Activated T-cell treated with anti-CD3 and anti-CD28 coated beads, Interleukin-2, amount 50 U/mL, for 72 hours (primary cell): Measurements from ENCODE around the gene SULT1A4. TPM values are rescaled to one million over a fixed set of nuclear protein-coding genes. Genes with fewer than 3 reads are reported as not detected.
"Not testable (repeated sequence)": the region's sequence is repeated elsewhere in the genome, so short reads cannot be mapped to it uniquely, and the experiment has no call there.

ENCODE experiments used
- ATAC-seq, 2 donors: fragments of 150-1000 bp; cut with Tn5 transposase; replicated peaks in 1 of 2; 2 replicates each; pipeline ENCODE4 v1.10.0; 2021; ENCODE audit warnings: moderate library complexity in 2 of 2, mild to moderate bottlenecking in 1 of 2
- DNase-seq, 2 donors: peaks; one replicate each; pipeline ENCODE4 v3.0.0; 2021 to 2022; ENCODE audit warnings: mixed read lengths in 1 of 2
- H3K27ac Mint-ChIP-seq: one replicate; pipeline ENCODE4 v1.8.0; 2022; ENCODE audit warnings: mild to moderate bottlenecking, moderate library complexity, mixed read lengths
- H3K27me3 Mint-ChIP-seq: one replicate; pipeline ENCODE4 v1.8.0; 2022; ENCODE audit warnings: low read depth, mixed read lengths
- H3K36me3 Mint-ChIP-seq, 2 donors: one replicate each; pipeline ENCODE4 v1.8.0; 2022; ENCODE audit warnings: mixed read lengths in 2 of 2, mild to moderate bottlenecking in 1 of 2; ENCODE audit not compliant: insufficient read depth in 2 of 2
- H3K4me1 Mint-ChIP-seq: one replicate; pipeline ENCODE4 v1.8.0; 2022; ENCODE audit warnings: low read depth, mixed read lengths
- H3K4me3 Mint-ChIP-seq, 2 donors: one replicate each; pipeline ENCODE4 v1.8.0; 2022; ENCODE audit warnings: mild to moderate bottlenecking in 2 of 2, mixed read lengths in 2 of 2, moderate library complexity in 2 of 2
- H3K9me3 Mint-ChIP-seq, 2 donors: one replicate each; pipeline ENCODE4 v1.8.0; 2022; ENCODE audit warnings: mixed read lengths in 2 of 2
- total RNA-seq, 2 donors: library from RNA; stranded (reverse); gene quantifications; one replicate each; pipeline ENCODE4 v1.2.3, GENCODE V29; 2022

The SULT1A4 gene
- total RNA-seq = 1 to 10 TPM; 1.4 to 2.0 TPM

- not testable (repeated sequence) for H3K4me3 Mint-ChIP-seq, H3K36me3 Mint-ChIP-seq, H3K27ac Mint-ChIP-seq, ATAC-seq, H3K27me3 Mint-ChIP-seq, DNase-seq, H3K4me1 Mint-ChIP-seq, H3K9me3 Mint-ChIP-seq
Measured at GRCh38 chr16:29459706-29460646, at the start of gene SULT1A4. Gene SULT1A4, plus strand, starts transcription at chr16:29459913. Its CDS starts 1,473 bp downstream, at chr16:29461386.

- H3K27me3 Mint-ChIP-seq, H3K27ac Mint-ChIP-seq, H3K9me3 Mint-ChIP-seq, H3K4me1 Mint-ChIP-seq, DNase-seq, H3K4me3 Mint-ChIP-seq, H3K36me3 Mint-ChIP-seq, ATAC-seq: not testable (repeated sequence)
Measured at GRCh38 chr16:29423587-29423986, 36.1 kb upstream of the SULT1A4 start.

GRCh38 chr16:29425390-29425789 lies 34.3 kb upstream of the SULT1A4 start:
- not testable (repeated sequence) for H3K4me1 Mint-ChIP-seq, H3K27me3 Mint-ChIP-seq, DNase-seq, H3K27ac Mint-ChIP-seq, H3K4me3 Mint-ChIP-seq, ATAC-seq, H3K36me3 Mint-ChIP-seq, H3K9me3 Mint-ChIP-seq

- not testable (repeated sequence) for H3K36me3 Mint-ChIP-seq, H3K4me1 Mint-ChIP-seq, H3K9me3 Mint-ChIP-seq, H3K27me3 Mint-ChIP-seq, DNase-seq, H3K27ac Mint-ChIP-seq, H3K4me3 Mint-ChIP-seq
- peak; percentile 12 to 17 for ATAC-seq
Measured at GRCh38 chr16:29453754-29454153, 6.0 kb upstream of the SULT1A4 start.

- H3K27ac Mint-ChIP-seq, H3K9me3 Mint-ChIP-seq, H3K4me1 Mint-ChIP-seq, H3K36me3 Mint-ChIP-seq, H3K4me3 Mint-ChIP-seq, DNase-seq, H3K27me3 Mint-ChIP-seq: not testable (repeated sequence)
- ATAC-seq = peak; percentile 89
Measured at GRCh38 chr16:29454269-29454668, 5.4 kb upstream of the SULT1A4 start, which contains the start of the genes BOLA2 and SLX1B. Gene BOLA2, minus strand, starts transcription at chr16:29454351. Its CDS starts 98 bp downstream, at chr16:29454253. Gene SLX1B, plus strand, starts transcription at chr16:29454533.

- H3K36me3 Mint-ChIP-seq, H3K27ac Mint-ChIP-seq, H3K4me1 Mint-ChIP-seq, DNase-seq, H3K27me3 Mint-ChIP-seq, H3K4me3 Mint-ChIP-seq, H3K9me3 Mint-ChIP-seq: not testable (repeated sequence)
- peak; percentile 76 to 77 for ATAC-seq
Measured at GRCh38 chr16:29454828-29455227, 4.9 kb upstream of the SULT1A4 start.

- ATAC-seq, H3K27me3 Mint-ChIP-seq, DNase-seq, H3K27ac Mint-ChIP-seq, H3K4me1 Mint-ChIP-seq, H3K36me3 Mint-ChIP-seq, H3K9me3 Mint-ChIP-seq, H3K4me3 Mint-ChIP-seq: not testable (repeated sequence)
Measured at GRCh38 chr16:29457660-29458059, 2.1 kb upstream of the SULT1A4 start.

- ATAC-seq, H3K9me3 Mint-ChIP-seq, H3K4me3 Mint-ChIP-seq, H3K27me3 Mint-ChIP-seq, H3K36me3 Mint-ChIP-seq, H3K27ac Mint-ChIP-seq, H3K4me1 Mint-ChIP-seq, DNase-seq: not testable (repeated sequence)
Measured at GRCh38 chr16:29460647-29461030, 926 bp downstream of the SULT1A4 start.

GRCh38 chr16:29465985-29466824 lies 6.5 kb downstream of the SULT1A4 start:
- H3K36me3 Mint-ChIP-seq, H3K4me3 Mint-ChIP-seq, H3K9me3 Mint-ChIP-seq, H3K4me1 Mint-ChIP-seq, H3K27me3 Mint-ChIP-seq, DNase-seq, H3K27ac Mint-ChIP-seq: not testable (repeated sequence)
- ATAC-seq = peak; percentile 47 to 69

GRCh38 chr16:29466904-29467303 lies 7.2 kb downstream of the SULT1A4 start:
- H3K27me3 Mint-ChIP-seq, H3K36me3 Mint-ChIP-seq, H3K4me3 Mint-ChIP-seq, DNase-seq, H3K27ac Mint-ChIP-seq, H3K9me3 Mint-ChIP-seq, H3K4me1 Mint-ChIP-seq: not testable (repeated sequence)
- ATAC-seq = peak; percentile 52 to 62

GRCh38 chr16:29467654-29468366 lies 8.1 kb downstream of the SULT1A4 start:
- H3K4me3 Mint-ChIP-seq, H3K36me3 Mint-ChIP-seq: not testable (repeated sequence)
- ATAC-seq = peak; percentile 42 to 45

GRCh38 chr16:29469660-29470059 lies 9.9 kb downstream of the SULT1A4 start:
- H3K4me1 Mint-ChIP-seq, H3K4me3 Mint-ChIP-seq, H3K27me3 Mint-ChIP-seq, H3K9me3 Mint-ChIP-seq, H3K27ac Mint-ChIP-seq, ATAC-seq, H3K36me3 Mint-ChIP-seq: not testable (repeated sequence)
- peak in 1 of 2 donors; percentile 1 for DNase-seq

More at GRCh38 chr16:29467654-29468366, 8.1 kb downstream of the SULT1A4 start:
- not testable (repeated sequence) for DNase-seq, H3K27ac Mint-ChIP-seq, H3K9me3 Mint-ChIP-seq, H3K27me3 Mint-ChIP-seq, H3K4me1 Mint-ChIP-seq

GRCh38 chr16:29472065-29472464 lies 12.4 kb downstream of the SULT1A4 start:
- H3K4me1 Mint-ChIP-seq, H3K27me3 Mint-ChIP-seq, H3K27ac Mint-ChIP-seq, H3K36me3 Mint-ChIP-seq, DNase-seq, H3K9me3 Mint-ChIP-seq, H3K4me3 Mint-ChIP-seq: not testable (repeated sequence)
- peak; percentile 8 to 61 for ATAC-seq
